Natural killer cell (primary cell): ENCODE results near the gene FYB2. TPM values are rescaled to one million over a fixed set of nuclear protein-coding genes. Genes with fewer than 3 reads are reported as not detected.

ENCODE experiments used
- ATAC-seq, 3 donors: fragments of 150-1000 bp in 2 of 3; fragments of 200-7000 bp in 1 of 3; cut with Tn5 transposase; 1 replicate in 1 of 3; 2 replicates in 2 of 3; pipeline ENCODE4 v1.10.0; 2021; ENCODE audit warnings: mild to moderate bottlenecking in 2 of 3, moderate library complexity in 2 of 3
- DNase-seq, 2 donors: peaks; one replicate each; pipeline versions ENCODE4 v3.0.0 to v3.0.0-alpha.2; 2013 to 2021; ENCODE audit warnings: mixed read lengths in 1 of 2
- H3K27ac ChIP-seq: one replicate; pipeline ENCODE4 v1.5.1; 2013; ENCODE audit warnings: mild to moderate bottlenecking, low read length
- H3K27me3 ChIP-seq: one replicate; pipeline ENCODE4 v1.6.1; 2013; ENCODE audit warnings: low read length; ENCODE audit not compliant: control insufficient read depth, insufficient read depth
- H3K36me3 ChIP-seq: one replicate; pipeline ENCODE4 v1.6.1; 2013; ENCODE audit warnings: low read length; ENCODE audit not compliant: control insufficient read depth, insufficient read depth
- H3K4me1 ChIP-seq: one replicate; pipeline ENCODE4 v1.6.1; 2013; ENCODE audit warnings: low read length; ENCODE audit not compliant: control insufficient read depth, insufficient read depth
- H3K4me3 ChIP-seq: one replicate; pipeline ENCODE4 v1.5.1; 2013; ENCODE audit warnings: low read length
- H3K9me3 ChIP-seq: one replicate; pipeline ENCODE4 v1.6.1; 2013; ENCODE audit warnings: low read length; ENCODE audit not compliant: control insufficient read depth, insufficient read depth
- H3K27ac Mint-ChIP-seq, 2 donors: one replicate each; pipeline ENCODE4 v1.8.0; 2022; ENCODE audit warnings: mild to moderate bottlenecking in 2 of 2, mixed read lengths in 2 of 2, moderate library complexity in 1 of 2
- H3K27me3 Mint-ChIP-seq, 2 donors: one replicate each; pipeline ENCODE4 v1.8.0; 2022; ENCODE audit warnings: low read depth in 2 of 2, mixed read lengths in 2 of 2
- H3K36me3 Mint-ChIP-seq: one replicate; pipeline ENCODE4 v1.8.0; 2022; ENCODE audit warnings: mixed read lengths
- H3K4me1 Mint-ChIP-seq, 2 donors: one replicate each; pipeline ENCODE4 v1.8.0; 2022; ENCODE audit warnings: mixed read lengths in 2 of 2
- H3K4me3 Mint-ChIP-seq: one replicate; pipeline ENCODE4 v1.8.0; 2022; ENCODE audit warnings: mild to moderate bottlenecking, moderate library complexity, mixed read lengths
- H3K9me3 Mint-ChIP-seq, 2 donors: one replicate each; pipeline ENCODE4 v1.8.0; 2022; ENCODE audit warnings: mixed read lengths in 2 of 2
- CTCF ChIP-seq: fragments of 200-600 bp; IDR thresholded peaks from one replicate; pipeline ENCODE4 v1.8.0; 2022; ENCODE audit warnings: antibody characterized with exemption
- WGBS: methylation state at CpG from one replicate; pipeline ENCODE4 v1.1.7; 2013; ENCODE audit warnings: missing lambda C conversion rate; ENCODE audit not compliant: insufficient coverage; 5-methylcytosine and 5-hydroxymethylcytosine counted together
- intact Hi-C: fragments of 100-400 bp; cut with micrococcal nuclease; formaldehyde crosslinking; loops from one replicate; pipeline ENCODE4 v1.14.2; 2022
- total RNA-seq, 4 donors: library from RNA; stranded (reverse); fragments of 120-200 nt in 1 of 4; gene quantifications; one replicate each; pipeline versions ENCODE4 v1.2.3 to v1.2.4, GENCODE V29; 2013 to 2022

Gene FYB2
- total RNA-seq, 3 donors from 2014 or later (not counting 1 experiment from before 2014, with no cell fraction given): not detected

GRCh38 chr1:56755911-56756310 lies 63.3 kb downstream of the FYB2 start:
- Mint-ChIP-seq H3K4me1 (no peaks in the 10 kb centered on the region), H3K27ac (no peak overlapping the region), H3K36me3 (no peaks in the 10 kb centered on the region), H3K4me3 (no peak overlapping the region), H3K9me3 (peaks cover 0 to 3% of the 10 kb centered on the region in 2 donors), H3K27me3 (peaks cover 14 to 23% of the 10 kb centered on the region in 2 donors)
- no peaks in the 10 kb centered on the region for H3K9me3 ChIP-seq
- no peaks in the 10 kb centered on the region for H3K36me3 ChIP-seq
- no peaks in the 10 kb centered on the region for H3K27me3 ChIP-seq
- 92% methylated on average over 2 of the region's 2 CpGs for WGBS
- no peak overlapping the region for H3K4me3 ChIP-seq
- no peak overlapping the region for H3K27ac ChIP-seq
- intact Hi-C loops: no loop called here
- DNase-seq: no peak
- ATAC-seq: no peak
- no peaks in the 10 kb centered on the region for H3K4me1 ChIP-seq
- TF ChIP-seq CTCF: no peak

GRCh38 chr1:56754708-56755479 lies 64.3 kb downstream of the FYB2 start:
- ATAC-seq (no peak), DNase-seq (no peak)
- WGBS: no CpG with 5 or more reads among the region's 1 CpG
- Mint-ChIP-seq H3K27me3 (peaks cover 14 to 23% of the 10 kb centered on the region in 2 donors), H3K4me3 (no peak overlapping the region), H3K27ac (no peak overlapping the region), H3K36me3 (no peaks in the 10 kb centered on the region), H3K9me3 (peaks cover 0 to 3% of the 10 kb centered on the region in 2 donors), H3K4me1 (no peaks in the 10 kb centered on the region)
- intact Hi-C loops: no loop called here
- no peak for TF ChIP-seq CTCF
- no peaks in the 10 kb centered on the region for H3K9me3 ChIP-seq
- H3K4me1 ChIP-seq: no peaks in the 10 kb centered on the region
- H3K36me3 ChIP-seq: no peaks in the 10 kb centered on the region
- no peaks in the 10 kb centered on the region for H3K27me3 ChIP-seq
- H3K4me3 ChIP-seq: no peak overlapping the region
- no peak overlapping the region for H3K27ac ChIP-seq

GRCh38 chr1:56745231-56745630 lies 74.0 kb downstream of the FYB2 start:
- H3K9me3 ChIP-seq: no peaks in the 10 kb centered on the region
- Mint-ChIP-seq H3K4me3 (no peak overlapping the region), H3K27ac (no peak overlapping the region), H3K9me3 (no peaks in the 10 kb centered on the region), H3K27me3 (peaks cover 11 to 12% of the 10 kb centered on the region in 2 donors), H3K36me3 (no peaks in the 10 kb centered on the region), H3K4me1 (no peaks in the 10 kb centered on the region)
- intact Hi-C loops: no loop called here
- ATAC-seq: no peak
- 65% methylated on average over 3 of the region's 3 CpGs for WGBS
- no peaks in the 10 kb centered on the region for H3K36me3 ChIP-seq
- no peak for TF ChIP-seq CTCF
- DNase-seq: no peak
- H3K4me1 ChIP-seq: no peaks in the 10 kb centered on the region
- no peaks in the 10 kb centered on the region for H3K27me3 ChIP-seq
- H3K4me3 ChIP-seq: no peak overlapping the region
- no peak overlapping the region for H3K27ac ChIP-seq

- Histone ChIP-seq H3K27me3 (peaks cover 2% of the 10 kb centered on the region), H3K4me3 (no peak overlapping the region), H3K9me3 (no peaks in the 10 kb centered on the region), H3K36me3 (no peaks in the 10 kb centered on the region), H3K27ac (no peak overlapping the region), H3K4me1 (no peaks in the 10 kb centered on the region)
- Mint-ChIP-seq H3K36me3 (no peaks in the 10 kb centered on the region), H3K4me3 (no peak overlapping the region), H3K27me3 (peaks cover 19 to 48% of the 10 kb centered on the region in 2 donors), H3K4me1 (no peaks in the 10 kb centered on the region), H3K9me3 (peaks cover 0 to 5% of the 10 kb centered on the region in 2 donors), H3K27ac (no peak overlapping the region)
- TF ChIP-seq CTCF: no peak
- WGBS: 67% methylated on average over 2 of the region's 2 CpGs
- no peak for DNase-seq
- intact Hi-C loops: no loop called here
- no peak for ATAC-seq
These were observed 90.2 kb downstream of the FYB2 start for GRCh38 chr1:56728964-56729363.
